H1 (cell line): Measurements from ENCODE around the gene WDR4. TPM values are rescaled to one million over a fixed set of nuclear protein-coding genes. Genes with fewer than 3 reads are reported as not detected.
A peak's percentile ranks its signal among the peaks of the same experiment; 100 is the strongest.

Source experiments
- CTCF ChIA-PET: fragments of 300-600 bp; sonication (Branson Sonifier 250); formaldehyde crosslinking; loops from one replicate; lab custom pipeline; 2021; ENCODE audit not compliant: partially characterized antibody; lab: Charles Lee
- POLR2A ChIA-PET: fragments of 300-600 bp; sonication (Branson Sonifier 250); formaldehyde crosslinking; loops from one replicate; lab custom pipeline; 2021; ENCODE audit warnings: inconsistent platforms; ENCODE audit not compliant: partially characterized antibody; lab: Charles Lee
- DNase-seq, 2 experiments: peaks; one replicate each; pipeline versions ENCODE4 v3.0.0 to v3.0.0-alpha.2; 2010 to 2022; ENCODE audit warnings: low spot score in 2 of 2, low read depth in 1 of 2, mixed read lengths in 1 of 2
- FAIRE-seq: peaks from 2 replicates; lab custom pipeline; 2011; peaks lifted over from hg19 to GRCh38; lab: Jason Lieb, UNC
- H2AFZ ChIP-seq: 2 replicates; pipeline ENCODE4 v1.8.1; 2012; ENCODE audit warnings: low read length, inconsistent platforms
- H2AK5ac ChIP-seq: 2 replicates; pipeline ENCODE4 v1.6.1; 2013; ENCODE audit warnings: low read depth, low read length
- H2BK120ac ChIP-seq: replicated peaks from 2 replicates; pipeline ENCODE3; 2013; ENCODE audit warnings: low read depth, low read length, inconsistent platforms
- H2BK12ac ChIP-seq: 2 replicates; pipeline ENCODE4 v1.6.1; 2013; ENCODE audit warnings: low read depth, low read length
- H2BK15ac ChIP-seq: 2 replicates; pipeline ENCODE4 v1.6.1; 2013; ENCODE audit warnings: low read length
- H2BK20ac ChIP-seq: 2 replicates; pipeline ENCODE4 v1.6.1; 2013; ENCODE audit warnings: low read length
- H2BK5ac ChIP-seq: 2 replicates; pipeline ENCODE4 v1.6.1; 2013; ENCODE audit warnings: low read depth, low read length
- H3K14ac ChIP-seq: 2 replicates; pipeline ENCODE4 v1.6.1; 2013; ENCODE audit warnings: inconsistent platforms; ENCODE audit not compliant: insufficient read length
- H3K18ac ChIP-seq: 2 replicates; pipeline ENCODE4 v1.6.1; 2013; ENCODE audit warnings: low read length; ENCODE audit errors: extremely low read depth
- H3K23ac ChIP-seq: 2 replicates; pipeline ENCODE4 v1.6.1; 2013; ENCODE audit warnings: inconsistent platforms; ENCODE audit not compliant: insufficient read length
- H3K23me2 ChIP-seq: 2 replicates; pipeline ENCODE4 v1.6.1; 2013; ENCODE audit warnings: low read depth, low read length
- H3K27ac ChIP-seq: 2 replicates; pipeline ENCODE4 v1.6.1; 2011; ENCODE audit warnings: low read depth, low read length, inconsistent platforms
- H3K27me3 ChIP-seq, 4 experiments: replicated peaks in 1 of 4; 1 replicate in 1 of 4; 2 replicates in 3 of 4; pipeline versions ENCODE4 v1.6.1 to v1.8.1; 2011 to 2013; ENCODE audit warnings: low read length in 3 of 4, mild to moderate bottlenecking in 3 of 4, inconsistent platforms in 2 of 4, mixed read lengths in 2 of 4, moderate library complexity in 1 of 4; ENCODE audit not compliant: control insufficient read depth in 3 of 4, insufficient read depth in 3 of 4; ENCODE audit errors: extremely low read depth in 1 of 4
- H3K36me3 ChIP-seq, 4 experiments: 2 replicates each; pipeline versions ENCODE4 v1.6.1 to v1.8.1; 2011 to 2013; ENCODE audit warnings: mild to moderate bottlenecking in 4 of 4, low read length in 3 of 4, moderate library complexity in 2 of 4, control low read depth in 1 of 4, inconsistent platforms in 1 of 4; ENCODE audit not compliant: insufficient read depth in 4 of 4, control insufficient read depth in 2 of 4
- H3K4ac ChIP-seq: replicated peaks from 2 replicates; pipeline ENCODE3; 2013; ENCODE audit warnings: low read length, low read depth, mixed read lengths, inconsistent platforms; ENCODE audit not compliant: insufficient read length
- H3K4me1 ChIP-seq, 4 experiments: replicated peaks in 1 of 4; 1 replicate in 1 of 4; 2 replicates in 3 of 4; pipeline versions ENCODE4 v1.6.1 to v1.8.1; 2011 to 2013; ENCODE audit warnings: low read length in 3 of 4, inconsistent platforms in 2 of 4, mixed read lengths in 1 of 4; ENCODE audit not compliant: insufficient read depth in 4 of 4, control insufficient read depth in 3 of 4
- H3K4me2 ChIP-seq, 2 experiments: 2 replicates each; pipeline versions ENCODE4 v1.6.1 to v1.8.1; 2011 to 2013; ENCODE audit warnings: low read depth in 2 of 2, low read length in 2 of 2, control low read depth in 1 of 2, inconsistent platforms in 1 of 2, mild to moderate bottlenecking in 1 of 2; ENCODE audit not compliant: insufficient read depth in 1 of 2
- H3K4me3 ChIP-seq, 4 experiments: fragments of 200-600, 300-600 bp in 1 of 4; sonication (generic), shearing (Covaris generic), sonication (Bioruptor Twin) in 1 of 4; 2 replicates each; pipeline versions ENCODE4 v1.5.1 to v1.8.1; 2011 to 2016; ENCODE audit warnings: low read length in 4 of 4, low read depth in 3 of 4, control low read depth in 2 of 4, inconsistent platforms in 2 of 4, mild to moderate bottlenecking in 2 of 4, mixed read lengths in 1 of 4, moderate library complexity in 1 of 4; ENCODE audit not compliant: insufficient read depth in 2 of 4; ENCODE audit errors: extremely low read depth in 1 of 4
- H3K56ac ChIP-seq: replicated peaks from 2 replicates; pipeline ENCODE3; 2013; ENCODE audit warnings: low read depth, mild to moderate bottlenecking, mixed read lengths, low read length, inconsistent platforms; ENCODE audit not compliant: insufficient read length
- H3K79me1 ChIP-seq: 2 replicates; pipeline ENCODE4 v1.6.1; 2013; ENCODE audit warnings: low read depth, low read length, control low read depth
- H3K79me2 ChIP-seq, 2 experiments: 2 replicates each; pipeline versions ENCODE4 v1.6.1 to v1.8.1; 2012 to 2013; ENCODE audit warnings: low read length in 2 of 2, mild to moderate bottlenecking in 2 of 2, inconsistent platforms in 1 of 2; ENCODE audit not compliant: insufficient read depth in 2 of 2, control insufficient read depth in 1 of 2
- H3K9ac ChIP-seq, 4 experiments: replicated peaks in 1 of 4; 1 replicate in 1 of 4; 2 replicates in 3 of 4; pipeline versions ENCODE4 v1.6.1 to v1.8.1; 2011 to 2013; ENCODE audit warnings: low read depth in 3 of 4, low read length in 3 of 4, control low read depth in 2 of 4, mild to moderate bottlenecking in 2 of 4, moderate library complexity in 2 of 4, inconsistent platforms in 1 of 4; ENCODE audit errors: extremely low read depth in 1 of 4
- H3K9me3 ChIP-seq, 2 experiments: 2 replicates each; pipeline versions ENCODE4 v1.6.1 to v1.8.1; 2012 to 2013; ENCODE audit warnings: mild to moderate bottlenecking in 2 of 2, moderate library complexity in 2 of 2, control low read depth in 1 of 2, inconsistent platforms in 1 of 2, low read depth in 1 of 2, low read length in 1 of 2, mixed read lengths in 1 of 2; ENCODE audit not compliant: insufficient read depth in 2 of 2
- H4K20me1 ChIP-seq, 2 experiments: replicated peaks in 1 of 2; 2 replicates each; pipeline versions ENCODE3 to v1.8.1; 2011 to 2013; ENCODE audit warnings: inconsistent platforms in 2 of 2, low read length in 2 of 2, mild to moderate bottlenecking in 1 of 2; ENCODE audit not compliant: insufficient read depth in 2 of 2, control insufficient read depth in 1 of 2
- H4K5ac ChIP-seq: 2 replicates; pipeline ENCODE4 v1.6.1; 2013; ENCODE audit warnings: low read length, low read depth, mixed read lengths, inconsistent platforms; ENCODE audit not compliant: insufficient read length
- H4K8ac ChIP-seq: 2 replicates; pipeline ENCODE4 v1.8.0; 2013; ENCODE audit warnings: mild to moderate bottlenecking, moderate library complexity, low read length, inconsistent platforms; ENCODE audit not compliant: insufficient read depth; ENCODE audit errors: extremely low read depth
- H4K91ac ChIP-seq: replicated peaks from 2 replicates; pipeline ENCODE3; 2013; ENCODE audit warnings: low read length, mixed read lengths, inconsistent platforms; ENCODE audit not compliant: insufficient read length
- CBX5 ChIP-seq: fragments of 300-800, 300-1000 bp; sonication (generic); IDR thresholded peaks from 2 replicates; pipeline ENCODE4 v1.7.1; 2016; ENCODE audit warnings: antibody characterized with exemption, low read length, low read depth
- CHD2 ChIP-seq: IDR thresholded peaks from 2 replicates; pipeline ENCODE4 v1.6.1; 2012; ENCODE audit warnings: low read length, improper control_type of control experiment
- EZH2 ChIP-seq: fragments of 200-600 bp; sonication (generic); IDR thresholded peaks from 2 replicates; pipeline ENCODE4 v1.7.1; 2012; ENCODE audit warnings: low read depth, mild to moderate bottlenecking, moderate library complexity, low read length, inconsistent platforms; ENCODE audit not compliant: severe bottlenecking
- JUND ChIP-seq: IDR thresholded peaks from 2 replicates; pipeline ENCODE4 v1.6.1; 2011; ENCODE audit warnings: mild to moderate bottlenecking, improper control_type of control experiment, low read length
- RNF2 ChIP-seq: fragments of 200-900, 300-1000 bp; sonication (generic); IDR thresholded peaks from 2 replicates; pipeline ENCODE4 v1.7.1; 2016; ENCODE audit warnings: borderline replicate concordance, low read depth, mild to moderate bottlenecking, antibody characterized with exemption, low read length; ENCODE audit not compliant: poor library complexity, severe bottlenecking; ENCODE audit errors: missing control alignments
- YY1 ChIP-seq: IDR thresholded peaks from 2 replicates; pipeline ENCODE4 v1.6.1; 2011; ENCODE audit warnings: low read depth, mild to moderate bottlenecking, low read length
- WGBS, 2 experiments: shearing (Covaris generic) in 1 of 2; methylation state at CpG; one replicate each; pipeline versions ENCODE4 v1.1.6 to v1.1.7; 2013 to 2015; ENCODE audit warnings: low lambda C conversion rate in 2 of 2, mixed read lengths in 2 of 2, inconsistent platforms in 1 of 2, low coverage in 1 of 2, missing lambda C conversion rate in 1 of 2; ENCODE audit not compliant: insufficient replicate concordance in 2 of 2, insufficient coverage in 1 of 2, insufficient read length in 1 of 2; ENCODE audit errors: extremely low coverage in 1 of 2, missing lambda C conversion rate in 1 of 2; 5-methylcytosine and 5-hydroxymethylcytosine counted together
- polyA plus RNA-seq, 7 experiments: library from polyadenylated mRNA; depleted of rRNA in 3 of 7; stranded (reverse) in 5 of 7; unstranded in 2 of 7; fragments of >200 nt in 5 of 7; fragments of 200-250 nt in 2 of 7; gene quantifications; 1 replicate in 5 of 7; 2 replicates in 1 of 7; 4 replicates in 1 of 7; pipeline versions ENCODE4 v1.2.1 to v1.2.3, GENCODE V29; 2011 to 2013; ENCODE audit warnings: missing spikeins in 2 of 7, mixed read lengths in 2 of 7
- total RNA-seq: library from RNA; stranded (reverse); fragmentation: NEBNext Ultra II Directional; extraction: Animal tissue kit (Norgen Biotek cat#: 25700); gene quantifications from 2 replicates; pipeline ENCODE4 v1.2.1, GENCODE V29; 2021

The WDR4 gene
- total and polyA plus RNA-seq, 2 of the 8 experiments (the other 6 are each of a cell fraction or from before 2014, with no cell fraction given), result 28.9 to 47.8 TPM

GRCh38 chr21:42865776-42866160 is 13.6 kb downstream of the WDR4 start:
- no peaks in the 10 kb centered on the region for H3K9me3 ChIP-seq
- H3K4me3 ChIP-seq, result no peak overlapping the region
- H2BK20ac ChIP-seq, result no peak overlapping the region
- no peaks in the 10 kb centered on the region for H3K27me3 ChIP-seq
- H3K23ac ChIP-seq, result no peak overlapping the region
- no peak for DNase-seq
- ChIA-PET CTCF (interaction anchor here (0.6 to 1.1 kb wide), 3 partner anchors 13 to 21 kb away, joined by 3 to 4 read pairs (median 3); no protein-coding TSS in a partner anchor), POLR2A (interaction anchor here (0.6 to 2.6 kb wide), 5 partner anchors 8 to 119 kb away, joined by 3 to 23 read pairs (median 8); partner anchors contain the start of gene NDUFV3)
- H2BK12ac ChIP-seq, result no peak overlapping the region
- H4K20me1 ChIP-seq, result peaks cover 25 to 53% of the 10 kb centered on the region in 2 experiments
- peaks cover 15 to 51% (median 36%) of the 10 kb centered on the region in 4 experiments for H3K36me3 ChIP-seq
- H3K14ac ChIP-seq, result no peak overlapping the region
- H2AFZ ChIP-seq, result no peak overlapping the region
- TF ChIP-seq CHD2 (no peak), YY1 (no peak), CBX5 (no peak), EZH2 (no peak), JUND (no peak), RNF2 (no peak)
- H3K27ac ChIP-seq, result no peak overlapping the region
- 89% methylated on average over 8 of the region's 8 CpGs; no CpG with 5 or more reads in 1 of the 2 experiments for WGBS, 2 experiments
- no peak overlapping the region for H4K91ac ChIP-seq
- no peak overlapping the region for H3K18ac ChIP-seq
- H3K23me2 ChIP-seq, result 0 out of 2 replicates have a peak, but pooled peaks cover 2% of the 10 kb centered on the region
- H2AK5ac ChIP-seq, result no peak overlapping the region
- H2BK120ac ChIP-seq, result no peak overlapping the region
- no peak overlapping the region for H3K56ac ChIP-seq
- peaks cover 28% of the 10 kb centered on the region for H3K79me1 ChIP-seq
- H3K79me2 ChIP-seq, result peaks cover 15 to 81% of the 10 kb centered on the region in 2 experiments; a peak in 3 of 4 replicates
- H3K4ac ChIP-seq, result no peak overlapping the region
- H3K9ac ChIP-seq, result no peak overlapping the region
- no peak for FAIRE-seq
- H3K4me1 ChIP-seq, result no peaks in the 10 kb centered on the region; a peak in 1 of 7 replicates
- no peak overlapping the region for H3K4me2 ChIP-seq
- peak overlapping the region; percentile 24; the same call in 1 of the 2 replicates for H2BK5ac ChIP-seq
- no peak overlapping the region for H2BK15ac ChIP-seq
- H4K5ac ChIP-seq, result no peak overlapping the region
- no peak overlapping the region for H4K8ac ChIP-seq
